ENCODE measurements around the gene CSNK1A1.
"Not testable (repeated sequence)": the region's sequence is repeated elsewhere in the genome, so short reads cannot be mapped to it uniquely, and the experiment has no call there.

The CSNK1A1 gene

DNA sequence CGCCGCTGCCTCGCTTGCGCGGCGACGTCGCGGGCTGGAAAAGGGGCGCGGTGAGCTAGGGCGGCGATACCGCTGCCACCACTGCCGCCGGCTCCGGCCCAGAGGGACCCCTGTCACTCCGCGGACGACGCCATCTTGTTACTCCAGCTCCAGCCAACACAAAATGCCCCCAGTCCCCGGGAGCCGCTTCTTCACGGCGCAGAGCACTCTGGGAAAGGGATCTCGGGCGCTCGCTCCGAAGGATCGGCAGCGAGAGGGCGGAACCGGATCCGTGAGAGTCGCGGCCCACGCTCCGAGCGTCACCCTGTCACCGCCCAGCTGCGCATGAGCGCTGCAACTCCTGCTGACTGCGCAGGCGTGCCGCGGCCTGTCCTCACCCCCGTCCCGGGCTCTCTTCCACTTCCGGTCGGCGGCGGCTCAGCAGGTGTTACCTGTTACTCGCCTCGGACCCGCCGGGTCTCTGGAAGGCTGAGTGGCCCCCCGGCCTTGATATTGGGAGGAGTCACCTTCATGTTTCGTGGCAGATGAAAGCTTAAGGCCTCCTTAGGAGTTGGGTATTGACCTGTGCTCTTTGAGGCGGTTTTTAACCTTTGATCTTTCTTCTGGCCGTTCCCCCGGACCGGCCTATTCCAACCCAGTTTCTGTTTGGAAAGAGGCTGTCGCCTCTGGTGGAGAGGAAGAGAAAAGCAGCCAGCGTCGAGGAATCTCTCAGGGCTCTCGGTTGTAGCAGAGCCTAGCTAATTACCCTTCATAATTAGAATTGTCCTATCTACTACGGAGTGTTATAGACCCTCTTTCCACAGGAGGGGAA is at the start of gene CSNK1A1:
Gene CSNK1A1 (minus strand): TSS at position 213 of the 811 bp plus-strand sequence. CDS start 475 bp downstream, outside the sequence.
- peak; percentile 100 for DNase-seq

GRCh38 chr5:149600932-149601331 is 49.7 kb upstream of the CSNK1A1 start:
- DNase-seq, result no peak

- no peak for DNase-seq
Measured at GRCh38 chr5:149599375-149599774, 48.1 kb upstream of the CSNK1A1 start.

- DNase-seq, result no peak
Measured at GRCh38 chr5:149598966-149599365, 47.7 kb upstream of the CSNK1A1 start.

GRCh38 chr5:149598234-149598633 is 47.0 kb upstream of the CSNK1A1 start:
- DNase-seq, result not testable (repeated sequence)

DNA sequence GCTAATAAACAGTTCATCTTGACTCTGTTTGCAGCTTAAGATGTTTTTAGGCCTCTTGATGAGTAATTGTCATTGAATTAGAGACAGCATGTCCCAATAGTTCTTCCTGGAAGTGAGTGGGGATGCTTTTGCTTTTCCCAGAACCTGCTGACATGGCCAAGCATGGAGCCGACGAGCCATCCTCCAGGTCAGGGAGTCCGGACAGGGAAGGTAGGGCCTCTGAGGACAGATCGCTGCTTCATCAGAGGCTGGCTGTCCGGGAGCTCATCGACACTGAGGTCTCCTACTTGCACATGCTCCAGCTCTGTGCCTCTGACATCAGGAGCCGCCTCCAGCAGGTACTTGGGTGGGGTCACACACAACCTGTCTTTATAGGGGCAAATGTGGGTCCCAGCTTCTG is 46.4 kb upstream of the CSNK1A1 start:
- no peak for DNase-seq

- no peak for DNase-seq
Measured at GRCh38 chr5:149596712-149597111, 45.5 kb upstream of the CSNK1A1 start.

DNA sequence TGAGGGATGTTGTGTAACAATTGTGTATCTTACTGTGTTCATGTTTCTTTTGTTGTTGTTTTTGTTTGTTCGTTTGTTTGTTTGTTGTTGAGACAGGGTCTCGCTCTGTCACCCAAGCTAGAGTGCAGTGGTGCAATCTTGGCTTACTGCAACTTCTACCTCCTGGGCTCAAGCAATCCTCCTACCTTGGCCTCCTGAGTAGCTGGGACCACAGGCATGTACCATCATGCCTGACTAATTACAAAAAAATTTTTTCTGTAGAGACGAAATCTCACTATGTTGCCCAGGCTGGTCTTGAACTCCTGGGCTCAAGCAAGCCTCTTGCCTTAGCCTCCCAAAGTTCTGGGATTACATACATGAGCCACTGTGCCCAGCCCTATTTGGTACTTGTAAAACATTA is 43.9 kb upstream of the CSNK1A1 start:
- DNase-seq, result not testable (repeated sequence)

- DNase-seq, result no peak
Measured at GRCh38 chr5:149594206-149594895, 43.1 kb upstream of the CSNK1A1 start.

DNA sequence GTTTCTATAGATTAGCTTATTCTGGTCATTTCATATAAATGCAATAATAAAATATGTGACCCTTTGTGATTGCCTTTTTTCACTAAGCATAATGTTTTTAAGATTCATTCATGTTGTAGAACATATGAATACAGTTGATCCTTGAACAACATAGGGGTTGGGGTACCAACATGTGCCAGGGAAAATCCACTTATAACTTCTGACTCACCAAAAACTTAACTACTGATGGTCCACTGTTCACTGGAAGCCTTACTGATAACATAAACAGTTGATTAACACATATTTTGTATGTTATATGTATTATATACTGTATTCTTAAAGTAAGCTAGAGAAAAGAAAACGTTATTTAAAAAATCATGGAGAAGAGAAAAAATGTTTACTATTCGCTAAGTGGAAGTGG is 42.1 kb upstream of the CSNK1A1 start:
- DNase-seq, result no peak

DNA sequence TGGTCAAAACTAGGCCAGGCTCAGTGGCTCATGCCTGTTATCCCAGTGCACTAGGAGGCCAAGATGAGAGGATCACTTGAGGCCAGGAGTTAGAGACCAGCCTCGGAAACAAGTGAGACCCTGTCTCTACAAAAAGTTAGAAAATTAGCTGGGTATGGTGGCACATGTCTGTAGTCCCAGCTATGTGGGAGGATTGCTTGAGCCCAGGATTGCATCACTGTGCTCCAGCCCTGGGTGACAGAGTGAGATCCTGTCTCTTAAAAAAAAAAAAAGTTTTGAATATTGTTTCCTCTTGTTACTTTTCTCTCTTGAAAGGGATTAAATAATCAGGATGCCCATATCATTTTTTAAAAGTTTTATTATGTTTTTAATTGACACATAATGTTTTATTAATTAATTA is 37.7 kb upstream of the CSNK1A1 start:
- peak; percentile 67 for DNase-seq

- DNase-seq, result no peak
Measured at GRCh38 chr5:149586708-149587318, 35.6 kb upstream of the CSNK1A1 start.

- peak; percentile 4 for DNase-seq
Measured at GRCh38 chr5:149585910-149586309, 34.7 kb upstream of the CSNK1A1 start.

DNA sequence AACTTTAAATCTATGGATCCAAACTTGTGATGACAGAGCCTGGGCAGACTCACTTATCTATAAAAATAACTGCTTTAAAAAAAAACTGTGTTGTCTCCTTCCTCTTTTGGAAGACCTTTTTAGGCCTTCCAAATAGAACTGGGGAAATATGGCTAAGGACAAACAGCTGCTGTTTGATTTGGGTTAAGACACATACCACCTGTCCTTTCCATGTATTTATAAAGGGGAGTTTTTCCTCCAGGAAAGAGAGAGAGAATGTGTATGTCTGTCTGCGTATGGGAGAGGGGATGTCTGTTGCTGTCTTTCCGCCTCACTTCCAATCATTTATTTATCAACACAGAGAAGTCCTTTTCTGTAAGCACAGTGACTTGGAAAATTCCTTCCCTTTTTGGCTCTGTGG is 32.9 kb upstream of the CSNK1A1 start:
- DNase-seq, result no peak

GRCh38 chr5:149583394-149583793 is 32.2 kb upstream of the CSNK1A1 start:
- no peak for DNase-seq

GRCh38 chr5:149581931-149582768 is 30.9 kb upstream of the CSNK1A1 start:
- no peak for DNase-seq

DNA sequence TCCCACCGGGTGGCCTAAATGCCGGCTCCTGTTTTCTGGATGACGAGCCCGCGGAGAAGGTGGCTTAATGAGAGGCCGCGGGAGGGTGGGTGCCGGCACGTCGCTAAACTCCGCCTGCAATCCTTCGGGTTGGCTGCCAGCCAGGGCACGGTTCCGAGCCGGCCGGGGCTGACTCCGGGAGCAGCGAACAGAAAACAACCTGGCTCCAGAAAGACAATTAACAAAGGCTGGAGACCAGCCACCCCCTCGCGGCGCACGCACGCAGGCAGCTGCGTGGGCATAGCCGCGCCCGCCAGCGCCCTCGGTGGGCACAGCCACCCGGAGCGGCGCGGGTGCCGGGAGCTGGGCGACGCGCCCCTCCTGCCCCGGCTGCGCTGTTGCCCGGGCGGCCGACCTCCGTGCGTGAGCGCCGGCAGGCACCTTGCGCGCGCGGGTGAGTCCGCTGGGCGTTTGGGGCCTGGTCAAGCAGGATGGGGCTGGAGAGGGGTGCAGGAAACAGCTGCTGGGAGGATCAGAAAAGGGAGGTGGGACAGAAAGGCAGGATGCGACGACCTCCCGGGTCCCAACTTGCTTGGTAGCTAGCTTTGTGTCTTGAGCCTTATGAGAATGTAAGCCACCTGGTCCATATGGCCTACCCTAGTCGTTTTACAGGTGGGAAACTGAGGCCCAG is 30.1 kb upstream of the CSNK1A1 start, which contains the start of gene ARHGEF37:
Gene ARHGEF37 (plus strand): TSS at position 307 of the 670 bp plus-strand sequence. CDS start 16,272 bp downstream, outside the sequence.
- peak; percentile 10 for DNase-seq

GRCh38 chr5:149580808-149581191 is 29.6 kb upstream of the CSNK1A1 start:
- no peak for DNase-seq

DNA sequence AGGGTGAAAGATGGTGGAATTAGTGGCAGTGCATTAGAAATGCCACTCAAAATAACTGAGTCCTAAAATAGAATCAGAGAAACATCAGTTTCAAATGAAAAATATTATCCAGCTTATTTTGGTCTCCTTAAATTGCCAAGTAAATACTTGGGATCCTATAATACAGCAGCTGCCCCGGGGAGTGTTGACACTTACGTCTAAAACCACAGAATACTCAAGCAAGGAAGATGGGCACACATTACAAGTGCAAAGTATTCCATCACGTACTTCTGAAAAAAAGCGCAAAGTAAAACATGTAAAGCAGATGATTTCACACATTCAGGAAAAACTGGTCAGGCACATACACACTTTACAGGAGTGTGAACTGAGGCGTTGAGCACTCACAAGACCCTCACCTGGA is 27.7 kb upstream of the CSNK1A1 start:
- DNase-seq, result no peak

DNA sequence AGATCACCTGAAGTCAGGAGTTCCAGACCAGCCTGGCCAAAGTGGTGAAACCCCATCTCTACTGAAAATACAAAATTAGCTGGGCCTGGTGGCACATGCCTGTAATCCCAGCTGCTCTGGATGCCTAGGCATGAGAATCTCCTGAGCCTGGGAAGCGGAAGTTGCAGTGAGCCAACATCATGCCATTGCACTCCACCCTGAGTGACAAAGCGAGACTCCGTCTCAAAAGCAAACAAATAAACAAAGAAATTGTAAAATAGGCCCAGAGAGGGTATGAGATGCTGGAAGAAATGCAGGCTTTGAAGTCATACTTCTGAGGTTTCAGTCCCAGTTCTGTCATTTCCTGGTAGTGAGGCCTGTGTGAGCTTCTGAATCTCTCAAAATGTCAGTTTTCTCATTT is 24.8 kb upstream of the CSNK1A1 start:
- no peak for DNase-seq

- no peak for DNase-seq
Measured at GRCh38 chr5:149575131-149575530, 23.9 kb upstream of the CSNK1A1 start.

GRCh38 chr5:149572576-149573231 is 21.5 kb upstream of the CSNK1A1 start:
- DNase-seq, result no peak
